ENCODE data around the gene GLS. TPM values are rescaled to one million over a fixed set of nuclear protein-coding genes. Genes with fewer than 3 reads are reported as not detected.

Gene GLS
- total RNA-seq, 1 experiment from 2014 or later, result 97.4 TPM

GRCh38 chr2:190912726-190913125 is 32.1 kb downstream of the GLS start:
- DNase-seq (ENCODE audit: low read depth, low spot score) (no peak), ATAC-seq (no peak)
- ChIA-PET CTCF (no interaction called here), RAD21 (ENCODE audit: low non-redundant PET in 1 of 2, low total read pairs in 2 of 2, uncharacterized antibody in 2 of 2, unreplicated experiment in 2 of 2) (no interaction called here), POLR2A (no interaction called here)
- Histone ChIP-seq H4K20me1 (ENCODE audit: insufficient read depth) (peaks cover 4% of the 10 kb centered on the region; the same call in 1 of the 2 replicates), H3K79me2 (ENCODE audit: insufficient read depth, low read length) (peaks cover 8% of the 10 kb centered on the region), H3K4me1 (ENCODE audit: control insufficient read depth in 1 of 2, insufficient read depth in 2 of 2, low read length in 2 of 2) (no peaks in the 10 kb centered on the region), H3K9ac (ENCODE audit: low read length) (no peak overlapping the region), H3K9me3 (ENCODE audit: control insufficient read depth in 1 of 2, insufficient read depth in 1 of 2, low read depth in 1 of 2, low read length in 2 of 2) (no peaks in the 10 kb centered on the region), H3K4me3 (replicated peaks in 1 of 2; ENCODE audit: low read depth in 1 of 2, low read length in 2 of 2) (no peak overlapping the region), H3K36me3 (ENCODE audit: control insufficient read depth in 1 of 2, insufficient read depth in 2 of 2, low read length in 2 of 2) (peaks cover 8 to 21% of the 10 kb centered on the region in 2 experiments; a peak in 3 of 4 replicates), H3K4me2 (ENCODE audit: low read length) (no peak overlapping the region), H3K27me3 (ENCODE audit: insufficient read depth, low read length) (no peaks in the 10 kb centered on the region), H3K9me2 (ENCODE audit: insufficient read depth) (no peaks in the 10 kb centered on the region), H2AFZ (ENCODE audit: low read depth, low read length, poor library complexity, severe bottlenecking) (no peak overlapping the region), H3K27ac (ENCODE audit: low read depth, low read length) (no peak overlapping the region)
- BruUV-seq (replicated peaks), result no TSS peak
- intact Hi-C loops (cut with micrococcal nuclease), result loop anchor here (5.0 kb wide), 1 partner anchor 255 kb away; no protein-coding TSS in a partner anchor
- TF ChIP-seq ZNF274 (IDR thresholded peaks at IDR 0.05; ENCODE audit: low read depth, low read length), result no peak
- no peak for TF ChIP-seq REST (IDR thresholded peaks at IDR 0.05; ENCODE audit: low read depth)
- TF ChIP-seq MAX (IDR thresholded peaks at IDR 0.05), result no peak
- TF ChIP-seq RAD21 (IDR thresholded peaks at IDR 0.05; ENCODE audit: low read depth), result no peak
- no peak for TF ChIP-seq SP1 (IDR thresholded peaks at IDR 0.05; ENCODE audit: low read depth)
- no peak for TF ChIP-seq POLR2AphosphoS5 (IDR thresholded peaks at IDR 0.05; ENCODE audit: low read depth, low read length)
- no peak for TF ChIP-seq TCF7L2 (IDR thresholded peaks at IDR 0.05; ENCODE audit: borderline replicate concordance, extremely low read depth, insufficient read depth, insufficient read length)
- no peak for TF ChIP-seq SIN3A (IDR thresholded peaks at IDR 0.05; ENCODE audit: low read depth)
- no peak for TF ChIP-seq YY1 (IDR thresholded peaks at IDR 0.05; ENCODE audit: extremely low read depth, insufficient replicate concordance, low read depth, low read length)
- TF ChIP-seq CTCF (IDR thresholded peaks at IDR 0.05 in 2 of 3, conservative IDR thresholded peaks at IDR 0.05 in 1 of 3; ENCODE audit: borderline replicate concordance in 1 of 3, insufficient read depth in 1 of 3, low read depth in 2 of 3, low read length in 2 of 3), result no peak
- TF ChIP-seq EGR1 (IDR thresholded peaks at IDR 0.05; ENCODE audit: low read depth), result no peak
- TF ChIP-seq FOSL1 (IDR thresholded peaks at IDR 0.05; ENCODE audit: low read depth), result no peak
- TF ChIP-seq SRF (IDR thresholded peaks at IDR 0.05; ENCODE audit: low read depth), result no peak
- TF ChIP-seq ZFX (IDR thresholded peaks at IDR 0.05), result no peak
- no peak for TF ChIP-seq CEBPB (IDR thresholded peaks at IDR 0.05; ENCODE audit: low read depth)

Data from HCT116 (cell line).